Endothelial cell (in vitro differentiated cells): ENCODE results near the gene NANOS1. TPM values are rescaled to one million over a fixed set of nuclear protein-coding genes. Genes with fewer than 3 reads are reported as not detected.
A peak's percentile ranks its signal among the peaks of the same experiment; 100 is the strongest.

Experiments used
- DNase-seq: peaks from one replicate; pipeline ENCODE4 v3.0.0; 2021; ENCODE audit warnings: low spot score
- H3K27ac Mint-ChIP-seq: one replicate; pipeline ENCODE4 v1.8.0; 2021; ENCODE audit warnings: mixed read lengths, inconsistent platforms; ENCODE audit not compliant: unreplicated experiment
- H3K27me3 Mint-ChIP-seq: one replicate; pipeline ENCODE4 v1.8.0; 2021; ENCODE audit warnings: mild to moderate bottlenecking, moderate library complexity, mixed read lengths, inconsistent platforms; ENCODE audit not compliant: unreplicated experiment
- H3K36me3 Mint-ChIP-seq: one replicate; pipeline ENCODE4 v1.8.0; 2021; ENCODE audit warnings: mild to moderate bottlenecking, low read depth, mixed read lengths, inconsistent platforms; ENCODE audit not compliant: unreplicated experiment
- H3K4me1 Mint-ChIP-seq: one replicate; pipeline ENCODE4 v1.8.0; 2021; ENCODE audit warnings: mild to moderate bottlenecking, mixed read lengths, inconsistent platforms; ENCODE audit not compliant: unreplicated experiment
- H3K4me3 Mint-ChIP-seq: one replicate; pipeline ENCODE4 v1.8.0; 2021; ENCODE audit warnings: mild to moderate bottlenecking, mixed read lengths, inconsistent platforms; ENCODE audit not compliant: unreplicated experiment
- H3K9me3 Mint-ChIP-seq: one replicate; pipeline ENCODE4 v1.8.0; 2021; ENCODE audit warnings: mixed read lengths, inconsistent platforms; ENCODE audit not compliant: unreplicated experiment
- total RNA-seq: library from RNA; stranded (reverse); fragmentation: NEBNext Ultra II Directional; extraction: Animal tissue kit (Norgen Biotek cat#: 25700); gene quantifications from one replicate; pipeline ENCODE4 v1.2.1, GENCODE V29; 2021; ENCODE audit not compliant: unreplicated experiment
- TF ChIP-seq, protein P1 (sequence below): fragments of 200-600 bp; sonication (generic); IDR thresholded peaks from one replicate; pipeline ENCODE4 v1.5.0; 2021; ENCODE audit warnings: antibody characterized with exemption; ENCODE audit not compliant: unreplicated experiment

Gene NANOS1
- total RNA-seq, 1 donor from 2014 or later = 1.2 TPM

GRCh38 chr10:119061352-119061751 is 31.8 kb downstream of the NANOS1 start:
- Mint-ChIP-seq H3K9me3 (no peaks in the 10 kb centered on the region), H3K27ac (no peak overlapping the region), H3K36me3 (peaks cover 45% of the 10 kb centered on the region), H3K27me3 (no peaks in the 10 kb centered on the region), H3K4me3 (no peak overlapping the region), H3K4me1 (no peaks in the 10 kb centered on the region)
- TF ChIP-seq, protein P1, sequence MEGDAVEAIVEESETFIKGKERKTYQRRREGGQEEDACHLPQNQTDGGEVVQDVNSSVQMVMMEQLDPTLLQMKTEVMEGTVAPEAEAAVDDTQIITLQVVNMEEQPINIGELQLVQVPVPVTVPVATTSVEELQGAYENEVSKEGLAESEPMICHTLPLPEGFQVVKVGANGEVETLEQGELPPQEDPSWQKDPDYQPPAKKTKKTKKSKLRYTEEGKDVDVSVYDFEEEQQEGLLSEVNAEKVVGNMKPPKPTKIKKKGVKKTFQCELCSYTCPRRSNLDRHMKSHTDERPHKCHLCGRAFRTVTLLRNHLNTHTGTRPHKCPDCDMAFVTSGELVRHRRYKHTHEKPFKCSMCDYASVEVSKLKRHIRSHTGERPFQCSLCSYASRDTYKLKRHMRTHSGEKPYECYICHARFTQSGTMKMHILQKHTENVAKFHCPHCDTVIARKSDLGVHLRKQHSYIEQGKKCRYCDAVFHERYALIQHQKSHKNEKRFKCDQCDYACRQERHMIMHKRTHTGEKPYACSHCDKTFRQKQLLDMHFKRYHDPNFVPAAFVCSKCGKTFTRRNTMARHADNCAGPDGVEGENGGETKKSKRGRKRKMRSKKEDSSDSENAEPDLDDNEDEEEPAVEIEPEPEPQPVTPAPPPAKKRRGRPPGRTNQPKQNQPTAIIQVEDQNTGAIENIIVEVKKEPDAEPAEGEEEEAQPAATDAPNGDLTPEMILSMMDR = no peak
- no peak for DNase-seq

GRCh38 chr10:119061926-119062325 is 32.4 kb downstream of the NANOS1 start:
- H3K4me1 Mint-ChIP-seq = no peaks in the 10 kb centered on the region
- H3K9me3 Mint-ChIP-seq = no peaks in the 10 kb centered on the region
- TF ChIP-seq, protein P1 = no peak
- H3K27me3 Mint-ChIP-seq = no peaks in the 10 kb centered on the region
- H3K27ac Mint-ChIP-seq = no peak overlapping the region
- DNase-seq = no peak
- H3K36me3 Mint-ChIP-seq = peaks cover 45% of the 10 kb centered on the region
- no peak overlapping the region for H3K4me3 Mint-ChIP-seq

DNA sequence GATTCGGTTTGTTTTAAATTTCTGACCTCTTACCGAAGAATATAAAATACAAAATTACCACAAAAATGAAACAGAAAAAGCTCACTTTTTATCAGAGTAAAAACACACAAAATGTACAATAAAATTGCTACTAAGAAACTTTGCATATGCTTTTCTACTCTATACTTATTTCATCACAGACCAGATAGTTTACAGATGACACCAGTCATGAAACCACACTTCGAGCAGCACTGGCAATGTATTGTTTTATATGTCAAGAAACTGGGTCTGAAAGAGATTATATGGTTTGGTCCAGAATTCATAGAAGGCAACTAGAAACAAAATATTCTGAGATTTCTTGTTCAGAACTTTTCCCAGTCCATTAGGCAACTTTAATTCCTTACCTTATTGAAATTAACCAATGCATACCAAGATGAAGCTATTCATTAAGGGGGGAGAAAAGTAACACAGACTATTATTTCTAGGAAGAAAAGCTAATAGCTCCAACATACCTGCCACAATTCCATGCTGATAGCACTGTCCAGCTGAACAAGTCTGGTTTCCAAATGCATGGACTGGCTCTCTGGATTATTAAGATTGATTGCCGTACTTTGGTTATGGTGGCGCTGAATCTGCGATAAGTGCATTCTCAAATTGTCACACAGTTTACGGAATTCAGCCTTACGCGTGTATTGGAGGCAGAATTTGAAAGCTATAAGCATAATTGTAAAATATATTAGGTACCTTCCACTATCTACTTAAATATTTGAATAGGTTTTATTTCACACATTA is 41.1 kb downstream of the NANOS1 start:
- TF ChIP-seq, protein P1 = no peak
- Mint-ChIP-seq H3K27ac (no peak overlapping the region), H3K27me3 (no peaks in the 10 kb centered on the region), H3K4me3 (no peak overlapping the region), H3K9me3 (no peaks in the 10 kb centered on the region), H3K36me3 (peaks cover 30% of the 10 kb centered on the region), H3K4me1 (no peaks in the 10 kb centered on the region)
- no peak for DNase-seq

- TF ChIP-seq, protein P1 = no peak
- Mint-ChIP-seq H3K9me3 (no peaks in the 10 kb centered on the region), H3K36me3 (peaks cover 24% of the 10 kb centered on the region), H3K4me1 (peaks cover 3% of the 10 kb centered on the region), H3K27ac (no peak overlapping the region), H3K27me3 (no peaks in the 10 kb centered on the region), H3K4me3 (no peak overlapping the region)
- no peak for DNase-seq
These were observed 44.1 kb downstream of the NANOS1 start for GRCh38 chr10:119073584-119073983.

DNA sequence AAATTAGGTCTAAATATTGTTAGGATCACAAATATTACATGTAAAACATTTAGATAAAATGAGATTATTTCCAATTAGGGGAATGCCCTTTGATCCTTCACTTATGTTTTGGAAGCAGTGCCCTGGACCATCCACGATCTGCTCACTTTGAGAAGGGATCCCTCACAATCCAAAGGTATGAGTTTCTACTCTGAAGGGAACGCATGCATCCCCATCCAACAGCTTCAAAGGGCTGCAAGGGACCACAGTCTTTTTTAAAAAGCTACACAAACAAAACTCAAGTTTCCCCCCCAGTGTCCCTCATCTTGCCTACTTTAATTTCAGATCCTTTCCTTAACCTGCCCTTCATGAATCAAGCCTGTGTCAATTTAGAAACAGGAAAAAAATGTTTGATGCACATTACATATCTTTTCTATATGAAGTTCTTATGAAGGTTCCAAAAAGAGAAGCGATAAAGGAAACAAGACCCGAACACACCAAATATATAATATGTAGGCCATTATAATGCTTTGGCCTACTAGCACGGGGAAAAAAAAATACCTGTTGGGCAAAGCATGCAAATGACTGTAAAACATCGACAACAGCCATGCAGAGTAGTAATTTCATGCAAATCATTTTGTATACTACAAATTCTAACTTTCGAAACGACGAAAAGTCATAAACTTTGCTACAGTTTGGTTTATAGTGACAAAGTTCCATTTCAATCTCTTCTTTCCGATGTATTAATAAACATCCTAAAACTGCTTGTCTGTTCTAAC is 49.1 kb downstream of the NANOS1 start:
- Mint-ChIP-seq H3K27me3 (peaks cover 9% of the 10 kb centered on the region), H3K4me1 (peaks cover 19% of the 10 kb centered on the region), H3K9me3 (no peaks in the 10 kb centered on the region), H3K36me3 (peaks cover 9% of the 10 kb centered on the region), H3K27ac (peak overlapping the region; percentile 32), H3K4me3 (peak overlapping the region; percentile 100)
- no peak for DNase-seq
- TF ChIP-seq, protein P1 = no peak
